Measurements from ENCODE around the gene DTNB. TPM values are rescaled to one million over a fixed set of nuclear protein-coding genes. Genes with fewer than 3 reads are reported as not detected.

DTNB gene
- total RNA-seq, 1 donor from 2014 or later, result 28.9 TPM

GRCh38 chr2:25620077-25620476 is 53.3 kb downstream of the DTNB start:
- Mint-ChIP-seq H3K9me3 (no peaks in the 10 kb centered on the region), H3K27ac (no peak overlapping the region), H3K27me3 (no peaks in the 10 kb centered on the region), H3K36me3 (ENCODE audit: low read depth) (peaks cover 23% of the 10 kb centered on the region), H3K4me1 (no peaks in the 10 kb centered on the region), H3K4me3 (no peak overlapping the region)
- DNase-seq (no peak), ATAC-seq (ENCODE audit: low read depth) (no peak)
- intact Hi-C loops (cut with micrococcal nuclease), result no loop called here
- no peak for TF ChIP-seq CTCF (IDR thresholded peaks at IDR 0.05)
- ChIA-PET CTCF (interaction anchor here (0.6 kb wide), 1 partner anchor 56 kb away, joined by 5 read pairs; no protein-coding TSS in a partner anchor), POLR2A (interaction anchor here (0.6 kb wide), 1 partner anchor 211 kb away, joined by 6 read pairs; no protein-coding TSS in a partner anchor)

GRCh38 chr2:25619185-25619584 is 54.2 kb downstream of the DTNB start:
- CTCF ChIA-PET, result interaction anchor here (1.0 kb wide), 1 partner anchor 12 kb away, joined by 6 read pairs; no protein-coding TSS in a partner anchor
- Mint-ChIP-seq H3K4me3 (no peak overlapping the region), H3K27me3 (no peaks in the 10 kb centered on the region), H3K36me3 (ENCODE audit: low read depth) (peaks cover 19% of the 10 kb centered on the region), H3K9me3 (no peaks in the 10 kb centered on the region), H3K4me1 (no peaks in the 10 kb centered on the region), H3K27ac (no peak overlapping the region)
- TF ChIP-seq CTCF (IDR thresholded peaks at IDR 0.05), result no peak
- ATAC-seq (ENCODE audit: low read depth) (no peak), DNase-seq (no peak)
- intact Hi-C loops (cut with micrococcal nuclease), result no loop called here
- POLR2A ChIA-PET, result no interaction called here

- CTCF ChIA-PET, result interaction anchor here (1.0 to 1.4 kb wide), 2 partner anchors 11 to 46 kb away, joined by 3 to 6 read pairs; no protein-coding TSS in a partner anchor
These were observed 54.7 kb downstream of the DTNB start for GRCh38 chr2:25618676-25619075.

GRCh38 chr2:25617948-25618646 is 55.3 kb downstream of the DTNB start:
- Mint-ChIP-seq H3K4me3 (no peak overlapping the region), H3K9me3 (no peaks in the 10 kb centered on the region), H3K36me3 (ENCODE audit: low read depth) (peaks cover 12% of the 10 kb centered on the region), H3K4me1 (no peaks in the 10 kb centered on the region), H3K27ac (no peak overlapping the region), H3K27me3 (no peaks in the 10 kb centered on the region)
- TF ChIP-seq CTCF (IDR thresholded peaks at IDR 0.05), result no peak
- ChIA-PET POLR2A (no interaction called here), CTCF (interaction anchor here (1.0 to 1.4 kb wide), 3 partner anchors 11 to 47 kb away, joined by 3 to 6 read pairs (median 4); no protein-coding TSS in a partner anchor)
- DNase-seq, result no peak
- intact Hi-C loops (cut with micrococcal nuclease), result no loop called here
- ATAC-seq (ENCODE audit: low read depth), result no peak

More at GRCh38 chr2:25618676-25619075, 54.7 kb downstream of the DTNB start:
- no peak overlapping the region for H3K27ac Mint-ChIP-seq
- intact Hi-C loops (cut with micrococcal nuclease), result no loop called here
- ATAC-seq (ENCODE audit: low read depth) (no peak), DNase-seq (no peak)
- POLR2A ChIA-PET, result no interaction called here
- TF ChIP-seq CTCF (IDR thresholded peaks at IDR 0.05), result no peak
- peaks cover 15% of the 10 kb centered on the region for H3K36me3 Mint-ChIP-seq (ENCODE audit: low read depth)
- H3K4me3 Mint-ChIP-seq, result no peak overlapping the region
- no peaks in the 10 kb centered on the region for H3K9me3 Mint-ChIP-seq
- H3K27me3 Mint-ChIP-seq, result no peaks in the 10 kb centered on the region
- H3K4me1 Mint-ChIP-seq, result no peaks in the 10 kb centered on the region

GRCh38 chr2:25615920-25616319 is 57.5 kb downstream of the DTNB start:
- H3K9me3 Mint-ChIP-seq, result no peaks in the 10 kb centered on the region
- intact Hi-C loops (cut with micrococcal nuclease), result no loop called here
- no peak overlapping the region for H3K4me3 Mint-ChIP-seq
- DNase-seq, result no peak
- POLR2A ChIA-PET, result no interaction called here
- peaks cover 2% of the 10 kb centered on the region for H3K4me1 Mint-ChIP-seq
- peaks cover 3% of the 10 kb centered on the region for H3K36me3 Mint-ChIP-seq (ENCODE audit: low read depth)
- CTCF ChIA-PET, result interaction anchor here (1.5 kb wide), 1 partner anchor 9 kb away, joined by 6 read pairs; no protein-coding TSS in a partner anchor
- no peaks in the 10 kb centered on the region for H3K27me3 Mint-ChIP-seq
- H3K27ac Mint-ChIP-seq, result no peak overlapping the region
- no peak for TF ChIP-seq CTCF (IDR thresholded peaks at IDR 0.05)
- ATAC-seq (ENCODE audit: low read depth), result no peak

Measured in activated B cell treated with CpG ODN at 0.5 μM for 24 hours (primary cell).